ENCODE measurements around the gene SVOP.

DNA sequence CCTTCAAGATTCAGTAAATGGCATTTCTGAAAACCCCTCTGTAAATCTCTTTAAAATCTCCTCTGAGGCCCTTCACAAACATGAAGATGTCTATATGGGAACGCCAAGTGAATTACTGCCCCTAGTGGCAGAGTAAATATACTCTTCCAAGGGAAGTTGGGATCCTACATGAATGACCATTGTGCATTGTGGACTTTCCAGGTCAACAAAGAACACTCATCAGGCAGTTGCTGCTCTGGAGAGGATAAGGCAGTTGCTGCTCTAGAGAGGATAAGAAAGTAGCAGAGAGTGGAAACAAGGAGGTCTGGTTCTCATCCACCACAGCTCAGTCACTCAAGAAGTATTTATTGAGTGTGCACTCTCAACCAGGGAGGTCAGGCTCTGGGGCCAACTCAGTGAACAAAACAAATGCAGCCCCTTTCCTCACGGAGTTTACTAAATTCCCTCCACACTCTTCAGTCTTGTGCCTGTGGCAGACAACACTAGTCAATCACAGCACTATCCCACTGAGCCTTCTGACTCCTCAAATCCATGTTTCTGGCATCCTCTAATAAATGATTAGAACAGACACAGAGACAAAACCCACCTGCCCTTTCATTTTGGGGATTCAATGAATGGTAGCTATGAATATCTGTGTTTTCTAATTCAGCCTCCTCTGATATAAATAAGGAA is 52.9 kb downstream of the SVOP start:
- TF ChIP-seq, protein P1, sequence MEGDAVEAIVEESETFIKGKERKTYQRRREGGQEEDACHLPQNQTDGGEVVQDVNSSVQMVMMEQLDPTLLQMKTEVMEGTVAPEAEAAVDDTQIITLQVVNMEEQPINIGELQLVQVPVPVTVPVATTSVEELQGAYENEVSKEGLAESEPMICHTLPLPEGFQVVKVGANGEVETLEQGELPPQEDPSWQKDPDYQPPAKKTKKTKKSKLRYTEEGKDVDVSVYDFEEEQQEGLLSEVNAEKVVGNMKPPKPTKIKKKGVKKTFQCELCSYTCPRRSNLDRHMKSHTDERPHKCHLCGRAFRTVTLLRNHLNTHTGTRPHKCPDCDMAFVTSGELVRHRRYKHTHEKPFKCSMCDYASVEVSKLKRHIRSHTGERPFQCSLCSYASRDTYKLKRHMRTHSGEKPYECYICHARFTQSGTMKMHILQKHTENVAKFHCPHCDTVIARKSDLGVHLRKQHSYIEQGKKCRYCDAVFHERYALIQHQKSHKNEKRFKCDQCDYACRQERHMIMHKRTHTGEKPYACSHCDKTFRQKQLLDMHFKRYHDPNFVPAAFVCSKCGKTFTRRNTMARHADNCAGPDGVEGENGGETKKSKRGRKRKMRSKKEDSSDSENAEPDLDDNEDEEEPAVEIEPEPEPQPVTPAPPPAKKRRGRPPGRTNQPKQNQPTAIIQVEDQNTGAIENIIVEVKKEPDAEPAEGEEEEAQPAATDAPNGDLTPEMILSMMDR (IDR thresholded peaks at IDR 0.05; ENCODE audit: low read depth, low read length), result peak; percentile 63
- no peak for TF ChIP-seq EZH2phosphoT487 (IDR thresholded peaks at IDR 0.05; ENCODE audit: low read depth)
